ENCODE data around the gene GCK.
"Not testable (repeated sequence)": the region's sequence is repeated elsewhere in the genome, so short reads cannot be mapped to it uniquely, and the experiment has no call there.

The GCK gene

GRCh38 chr7:44216521-44217222 is 27.4 kb upstream of the GCK start:
- Mint-ChIP-seq H3K9me3 (no peaks in the 10 kb centered on the region), H3K36me3 (peaks cover 2% of the 10 kb centered on the region), H3K4me3 (no peak overlapping the region), H3K27me3 (no peaks in the 10 kb centered on the region), H3K4me1 (no peaks in the 10 kb centered on the region), H3K27ac (no peak overlapping the region)

DNA sequence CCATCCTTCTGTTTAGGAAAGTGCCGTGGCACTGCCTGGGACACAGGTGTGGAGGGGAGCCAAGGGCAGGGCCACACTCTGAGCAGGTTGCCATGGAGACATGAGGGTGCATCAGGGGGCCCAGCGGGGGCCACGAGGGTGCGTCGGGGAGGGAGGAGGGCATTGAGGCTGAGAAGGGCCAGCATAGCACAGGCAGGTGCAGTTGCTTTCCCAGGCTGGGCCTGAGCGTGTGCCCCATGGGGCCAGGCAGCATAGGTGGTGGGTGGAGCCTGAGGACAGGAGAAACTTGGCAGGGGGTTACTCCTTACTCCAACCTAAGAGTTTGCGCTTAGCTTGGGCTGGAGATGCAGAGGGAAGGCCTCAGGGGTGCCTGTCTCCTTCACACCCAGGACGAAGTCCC is 26.8 kb upstream of the GCK start:
- no peaks in the 10 kb centered on the region for H3K9me3 Mint-ChIP-seq
- H3K4me1 Mint-ChIP-seq = no peaks in the 10 kb centered on the region
- no peak overlapping the region for H3K27ac Mint-ChIP-seq
- H3K27me3 Mint-ChIP-seq = no peaks in the 10 kb centered on the region
- H3K4me3 Mint-ChIP-seq = no peak overlapping the region
- H3K36me3 Mint-ChIP-seq = peaks cover 6% of the 10 kb centered on the region

- Mint-ChIP-seq H3K4me1 (no peaks in the 10 kb centered on the region), H3K36me3 (peaks cover 6% of the 10 kb centered on the region), H3K4me3 (no peak overlapping the region), H3K27me3 (no peaks in the 10 kb centered on the region), H3K9me3 (no peaks in the 10 kb centered on the region), H3K27ac (no peak overlapping the region)
These were observed 26.3 kb upstream of the GCK start for GRCh38 chr7:44215531-44215930.

GRCh38 chr7:44213877-44214388 is 24.7 kb upstream of the GCK start:
- peaks cover 11% of the 10 kb centered on the region for H3K36me3 Mint-ChIP-seq
- no peaks in the 10 kb centered on the region for H3K27me3 Mint-ChIP-seq
- no peak overlapping the region for H3K4me3 Mint-ChIP-seq
- no peaks in the 10 kb centered on the region for H3K4me1 Mint-ChIP-seq
- no peaks in the 10 kb centered on the region for H3K9me3 Mint-ChIP-seq
- H3K27ac Mint-ChIP-seq = no peak overlapping the region

DNA sequence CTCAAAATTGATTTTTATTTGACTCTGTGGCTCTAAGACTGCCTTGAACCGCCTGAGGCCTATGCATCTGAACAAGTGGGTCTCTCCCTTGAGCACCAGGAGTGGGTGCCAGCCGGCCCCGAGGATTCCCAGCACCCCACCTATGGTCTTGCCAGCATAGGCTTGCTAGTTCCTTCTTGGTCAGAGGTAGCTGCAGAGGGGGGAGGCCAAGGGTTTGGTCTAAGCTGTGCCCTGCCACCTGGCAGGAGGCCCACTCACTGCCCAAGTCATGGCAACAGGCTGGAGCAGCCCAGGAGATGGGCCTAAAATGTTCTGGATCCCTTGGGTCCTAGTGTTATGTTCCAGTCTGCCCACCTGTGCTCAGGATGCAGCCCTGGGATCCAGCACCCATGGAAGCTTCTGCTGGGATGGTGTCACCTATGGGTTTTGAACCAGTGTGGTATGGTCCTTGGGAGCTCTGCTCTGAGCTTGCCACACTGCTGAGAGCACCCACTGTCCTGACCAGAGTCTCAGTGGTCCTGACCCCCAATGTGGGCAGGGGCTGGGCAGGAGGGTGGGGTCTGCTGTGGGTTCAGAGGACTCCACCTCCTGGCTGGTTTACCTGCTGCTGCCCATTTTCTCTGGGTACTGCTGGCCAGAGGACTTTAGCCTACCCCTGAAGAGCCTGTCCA is 24.1 kb upstream of the GCK start:
- Mint-ChIP-seq H3K4me3 (no peak overlapping the region), H3K27me3 (no peaks in the 10 kb centered on the region), H3K27ac (no peak overlapping the region), H3K4me1 (no peaks in the 10 kb centered on the region), H3K9me3 (no peaks in the 10 kb centered on the region), H3K36me3 (peaks cover 11% of the 10 kb centered on the region)

- H3K27ac Mint-ChIP-seq = no peak overlapping the region
- peaks cover 11% of the 10 kb centered on the region for H3K36me3 Mint-ChIP-seq
- no peak overlapping the region for H3K4me3 Mint-ChIP-seq
- H3K9me3 Mint-ChIP-seq = no peaks in the 10 kb centered on the region
- no peaks in the 10 kb centered on the region for H3K27me3 Mint-ChIP-seq
- no peaks in the 10 kb centered on the region for H3K4me1 Mint-ChIP-seq
These were observed 23.4 kb upstream of the GCK start for GRCh38 chr7:44212581-44213184.

- Mint-ChIP-seq H3K4me3 (no peak overlapping the region), H3K27me3 (no peaks in the 10 kb centered on the region), H3K4me1 (no peaks in the 10 kb centered on the region), H3K9me3 (no peaks in the 10 kb centered on the region), H3K27ac (no peak overlapping the region), H3K36me3 (peaks cover 11% of the 10 kb centered on the region)
These were observed 22.8 kb upstream of the GCK start for GRCh38 chr7:44212018-44212417.

DNA sequence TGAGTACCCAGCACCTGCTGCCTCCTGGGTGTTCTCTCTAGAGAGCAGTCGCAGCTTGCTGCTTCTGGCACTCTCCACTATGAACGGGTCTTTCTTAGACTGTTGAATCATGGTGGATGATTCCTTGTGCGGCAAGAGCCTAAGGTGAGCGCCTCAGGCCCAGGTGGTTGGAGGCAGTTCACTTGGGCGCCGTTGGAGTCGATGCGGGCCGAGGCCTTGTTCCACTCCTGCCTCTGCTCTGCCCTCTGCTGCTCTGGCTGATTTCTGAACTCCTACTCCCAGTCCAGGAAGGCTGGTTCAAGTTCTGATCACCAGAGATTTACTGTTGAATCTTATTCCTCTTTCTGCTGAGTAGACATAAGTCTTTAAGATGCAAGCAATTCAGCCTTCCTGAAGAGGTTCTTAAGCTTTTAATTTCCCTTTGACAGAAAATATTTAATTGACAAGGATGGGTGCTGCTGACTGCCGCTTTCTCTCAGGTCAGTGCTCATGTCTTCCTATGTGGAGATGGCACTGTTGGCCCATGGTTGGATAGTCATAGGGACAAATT is 22.0 kb upstream of the GCK start:
- Mint-ChIP-seq H3K36me3 (peaks cover 11% of the 10 kb centered on the region), H3K9me3 (no peaks in the 10 kb centered on the region), H3K4me3 (no peak overlapping the region), H3K4me1 (no peaks in the 10 kb centered on the region), H3K27ac (no peak overlapping the region), H3K27me3 (no peaks in the 10 kb centered on the region)

- peaks cover 5% of the 10 kb centered on the region for H3K4me1 Mint-ChIP-seq
- H3K27me3 Mint-ChIP-seq = no peaks in the 10 kb centered on the region
These were observed 20.9 kb upstream of the GCK start for GRCh38 chr7:44210107-44210506.

GRCh38 chr7:44208085-44208484 is 18.8 kb upstream of the GCK start:
- Mint-ChIP-seq H3K36me3 (peaks cover 12% of the 10 kb centered on the region), H3K4me3 (no peak overlapping the region), H3K27ac (no peak overlapping the region), H3K9me3 (no peaks in the 10 kb centered on the region), H3K4me1 (peaks cover 20% of the 10 kb centered on the region), H3K27me3 (no peaks in the 10 kb centered on the region)

More at GRCh38 chr7:44210107-44210506, 20.9 kb upstream of the GCK start:
- Mint-ChIP-seq H3K27ac (no peak overlapping the region), H3K4me3 (no peak overlapping the region), H3K36me3 (peaks cover 13% of the 10 kb centered on the region), H3K9me3 (no peaks in the 10 kb centered on the region)

DNA sequence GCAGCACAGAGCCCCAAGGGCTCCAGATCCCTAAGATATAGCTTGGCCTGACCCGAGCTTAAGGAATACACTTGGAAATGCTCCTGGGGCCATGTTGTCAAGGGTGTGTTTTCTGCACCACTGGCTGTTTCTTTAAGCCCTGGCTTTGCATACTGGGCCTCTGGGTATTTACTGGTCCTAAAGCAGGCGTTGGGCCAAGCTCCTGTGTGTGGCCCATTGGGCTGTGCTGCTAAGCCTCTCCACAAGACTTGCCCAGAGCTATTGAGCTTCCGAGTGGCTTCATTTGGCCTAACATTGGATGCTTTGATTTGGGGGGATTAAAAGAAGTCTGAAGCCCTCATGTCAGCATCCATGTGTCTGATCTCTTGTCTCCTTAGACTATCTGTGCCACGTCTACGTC is 16.8 kb upstream of the GCK start:
- peaks cover 36% of the 10 kb centered on the region for H3K4me1 Mint-ChIP-seq
- H3K9me3 Mint-ChIP-seq = no peaks in the 10 kb centered on the region
- peaks cover 11% of the 10 kb centered on the region for H3K36me3 Mint-ChIP-seq
- no peaks in the 10 kb centered on the region for H3K27me3 Mint-ChIP-seq
- H3K27ac Mint-ChIP-seq = no peak overlapping the region
- H3K4me3 Mint-ChIP-seq = no peak overlapping the region

DNA sequence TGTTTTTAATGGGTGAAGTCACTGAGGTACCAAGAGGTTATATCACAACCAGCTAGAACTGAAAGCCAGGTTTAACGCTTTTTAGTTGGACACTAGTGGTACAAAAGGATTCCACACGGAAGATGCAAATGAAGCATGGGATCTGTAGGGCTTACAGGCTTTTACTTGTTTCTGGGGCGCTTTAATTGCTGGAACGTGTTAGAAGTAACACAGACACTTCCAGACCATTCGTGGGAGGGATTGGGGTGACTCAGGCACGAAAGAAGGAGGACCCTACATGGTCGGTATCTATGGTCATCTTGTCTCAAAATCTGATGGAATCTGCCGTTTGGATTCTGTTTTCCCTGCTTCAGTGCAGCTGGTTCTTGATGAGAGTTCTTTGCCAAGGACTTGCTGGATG is 12.6 kb upstream of the GCK start:
- Mint-ChIP-seq H3K27ac (no peak overlapping the region), H3K9me3 (no peaks in the 10 kb centered on the region), H3K36me3 (peaks cover 6% of the 10 kb centered on the region), H3K27me3 (peaks cover 2% of the 10 kb centered on the region), H3K4me1 (peaks cover 36% of the 10 kb centered on the region), H3K4me3 (peak overlapping the region; percentile 87)

GRCh38 chr7:44200699-44201461 is 11.6 kb upstream of the GCK start, which contains the start of gene YKT6:
Gene YKT6 (plus strand): TSS chr7:44200978. CDS start chr7:44201136, 158 bp downstream.
- H3K4me3 Mint-ChIP-seq = peak within 1 kb of the TSS; percentile 87
- H3K9me3 Mint-ChIP-seq = no peaks in the 10 kb centered on the region
- H3K27ac Mint-ChIP-seq = peak within 1 kb of the TSS; percentile 4
- peaks cover 2% of the 10 kb centered on the region for H3K27me3 Mint-ChIP-seq
- peaks cover 36% of the 10 kb centered on the region for H3K4me1 Mint-ChIP-seq
- H3K36me3 Mint-ChIP-seq = peaks cover 6% of the 10 kb centered on the region

DNA sequence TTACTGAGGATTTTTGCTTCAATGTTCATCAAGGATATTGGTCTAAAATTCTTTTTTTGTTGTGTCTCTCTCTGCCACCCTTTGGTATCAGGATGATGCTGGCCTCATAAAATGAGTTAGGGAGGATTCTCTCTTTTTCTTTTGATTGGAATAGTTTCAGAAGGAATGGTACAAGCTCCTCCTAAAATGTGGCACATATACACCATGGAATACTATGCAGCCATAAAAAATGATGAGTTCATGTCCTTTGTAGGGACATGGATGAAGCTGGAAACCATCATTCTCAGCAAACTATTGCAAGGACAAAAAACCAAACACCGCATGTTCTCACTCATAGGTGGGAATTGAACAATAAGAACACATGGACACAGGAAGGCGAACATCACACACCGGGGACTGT is 10.9 kb upstream of the GCK start:
- not testable (repeated sequence) for H3K27me3 Mint-ChIP-seq, H3K36me3 Mint-ChIP-seq, H3K9me3 Mint-ChIP-seq
- Mint-ChIP-seq H3K27ac (peak overlapping the region; percentile 4), H3K4me3 (peak overlapping the region; percentile 74), H3K4me1 (peaks cover 31% of the 10 kb centered on the region)

- no peak overlapping the region for H3K27ac Mint-ChIP-seq
- peaks cover 3% of the 10 kb centered on the region for H3K36me3 Mint-ChIP-seq
These were observed 8.2 kb upstream of the GCK start for GRCh38 chr7:44197474-44197873.

More at GRCh38 chr7:44197474-44197873, 8.2 kb upstream of the GCK start:
- peaks cover 4% of the 10 kb centered on the region for H3K27me3 Mint-ChIP-seq
- no peak overlapping the region for H3K4me3 Mint-ChIP-seq
- peaks cover 18% of the 10 kb centered on the region for H3K4me1 Mint-ChIP-seq
- H3K9me3 Mint-ChIP-seq = no peaks in the 10 kb centered on the region

All from activated naive CD4-positive, alpha-beta T cell treated with anti-CD3 and anti-CD28 coated beads, Interleukin-2, amount 50 U/mL, for 24 hours (primary cell).